ENCODE data around the gene PCDHGC3.

- TF ChIP-seq CTCF (IDR thresholded peaks at IDR 0.05; ENCODE audit: insufficient read depth, low read length) (no peak), POLR2AphosphoS5 (IDR thresholded peaks at IDR 0.05; ENCODE audit: low read depth) (no peak), REST (IDR thresholded peaks at IDR 0.05; ENCODE audit: insufficient replicate concordance, low read depth) (no peak), SPI1 (IDR thresholded peaks at IDR 0.05; ENCODE audit: borderline replicate concordance, low read depth) (no peak)
Observed at GRCh38 chr5:141516672-141517025, 40.9 kb downstream of the PCDHGC3 start.

All from HL-60 (cell line).